GM10248 (cell line): ENCODE measurements around the gene MRPL27.
"Not testable (repeated sequence)": the region's sequence is repeated elsewhere in the genome, so short reads cannot be mapped to it uniquely, and the experiment has no call there.

Experiments used
- CTCF ChIA-PET: fragments of 300-600 bp; sonication (Branson Sonifier 250); formaldehyde crosslinking; extraction: SDS; loops from one replicate; lab custom pipeline; 2021; ENCODE audit warnings: antibody characterized with exemption; lab: Yijun Ruan, JAX
- POLR2A ChIA-PET: fragments of 350-650 bp; sonication (Branson Sonifier 250); formaldehyde crosslinking; extraction: SDS; loops from one replicate; lab custom pipeline; 2020; ENCODE audit warnings: antibody characterized with exemption; lab: Yijun Ruan, JAX
- DNase-seq: peaks from one replicate; pipeline ENCODE4 v3.0.0; 2012; ENCODE audit errors: extremely low spot score
- TF ChIP-seq, protein P1 (sequence below): IDR thresholded peaks from 2 replicates; pipeline ENCODE4 v1.5.1; 2012; ENCODE audit warnings: mild to moderate bottlenecking, low read depth; ENCODE audit errors: extremely low read depth, missing control alignments, control extremely low read depth

MRPL27 gene

DNA sequence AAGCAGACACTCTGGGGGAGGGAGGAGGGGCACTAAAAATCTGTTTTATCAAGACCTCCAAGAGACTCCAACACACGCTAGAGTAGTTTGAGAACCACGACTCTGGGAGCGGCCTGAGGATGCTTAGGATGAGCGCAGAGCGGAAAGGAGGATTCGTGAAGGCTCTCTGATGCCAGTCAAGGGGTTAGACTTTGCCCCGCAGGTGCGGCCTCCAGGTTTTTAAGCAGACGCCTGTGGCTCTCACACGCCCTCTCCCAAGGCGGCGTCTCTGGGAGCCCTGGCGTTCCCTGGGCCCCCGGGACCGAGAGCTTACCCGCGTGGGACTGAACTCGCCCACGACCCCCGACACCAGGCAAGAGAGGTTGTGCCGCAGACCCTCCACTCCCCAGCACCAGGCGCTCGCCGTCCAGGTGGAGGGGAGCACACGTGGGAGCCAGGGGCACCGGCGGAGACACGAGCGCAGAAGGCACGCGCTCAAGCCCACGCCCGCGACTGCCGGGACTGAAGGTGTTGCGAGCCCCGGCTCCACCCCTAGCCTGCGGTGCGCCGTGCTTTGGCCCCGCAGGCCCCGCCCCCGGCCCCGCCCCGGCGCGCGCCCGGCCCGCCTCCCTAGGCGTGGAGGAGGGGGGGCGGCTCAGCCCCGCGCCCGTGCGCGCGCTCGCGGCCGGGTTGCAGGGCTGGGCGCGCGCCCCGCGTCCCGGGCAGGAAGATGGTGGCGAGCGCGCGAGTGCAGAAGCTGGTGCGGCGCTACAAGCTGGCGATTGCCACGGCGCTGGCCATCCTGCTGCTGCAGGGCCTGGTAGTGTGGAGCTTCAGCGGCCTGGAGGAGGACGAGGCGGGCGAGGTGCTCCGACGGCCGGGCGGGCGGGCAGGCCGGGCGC lies 27.3 kb downstream of the MRPL27 start, which contains the start of gene XYLT2:
Gene XYLT2, plus strand, starts transcription at position 695 of the 881 bp plus-strand sequence. Its CDS starts 15 bp downstream, at position 710.
- POLR2A ChIA-PET: no interaction called here
- TF ChIP-seq, protein P1, sequence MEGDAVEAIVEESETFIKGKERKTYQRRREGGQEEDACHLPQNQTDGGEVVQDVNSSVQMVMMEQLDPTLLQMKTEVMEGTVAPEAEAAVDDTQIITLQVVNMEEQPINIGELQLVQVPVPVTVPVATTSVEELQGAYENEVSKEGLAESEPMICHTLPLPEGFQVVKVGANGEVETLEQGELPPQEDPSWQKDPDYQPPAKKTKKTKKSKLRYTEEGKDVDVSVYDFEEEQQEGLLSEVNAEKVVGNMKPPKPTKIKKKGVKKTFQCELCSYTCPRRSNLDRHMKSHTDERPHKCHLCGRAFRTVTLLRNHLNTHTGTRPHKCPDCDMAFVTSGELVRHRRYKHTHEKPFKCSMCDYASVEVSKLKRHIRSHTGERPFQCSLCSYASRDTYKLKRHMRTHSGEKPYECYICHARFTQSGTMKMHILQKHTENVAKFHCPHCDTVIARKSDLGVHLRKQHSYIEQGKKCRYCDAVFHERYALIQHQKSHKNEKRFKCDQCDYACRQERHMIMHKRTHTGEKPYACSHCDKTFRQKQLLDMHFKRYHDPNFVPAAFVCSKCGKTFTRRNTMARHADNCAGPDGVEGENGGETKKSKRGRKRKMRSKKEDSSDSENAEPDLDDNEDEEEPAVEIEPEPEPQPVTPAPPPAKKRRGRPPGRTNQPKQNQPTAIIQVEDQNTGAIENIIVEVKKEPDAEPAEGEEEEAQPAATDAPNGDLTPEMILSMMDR: no peak
- peak; percentile 99 for DNase-seq
- CTCF ChIA-PET: interaction anchor here (0.9 to 5.5 kb wide), 8 partner anchors 11 to 176 kb away, joined by 3 to 42 read pairs (median 4); partner anchors contain the start of gene LRRC59

DNA sequence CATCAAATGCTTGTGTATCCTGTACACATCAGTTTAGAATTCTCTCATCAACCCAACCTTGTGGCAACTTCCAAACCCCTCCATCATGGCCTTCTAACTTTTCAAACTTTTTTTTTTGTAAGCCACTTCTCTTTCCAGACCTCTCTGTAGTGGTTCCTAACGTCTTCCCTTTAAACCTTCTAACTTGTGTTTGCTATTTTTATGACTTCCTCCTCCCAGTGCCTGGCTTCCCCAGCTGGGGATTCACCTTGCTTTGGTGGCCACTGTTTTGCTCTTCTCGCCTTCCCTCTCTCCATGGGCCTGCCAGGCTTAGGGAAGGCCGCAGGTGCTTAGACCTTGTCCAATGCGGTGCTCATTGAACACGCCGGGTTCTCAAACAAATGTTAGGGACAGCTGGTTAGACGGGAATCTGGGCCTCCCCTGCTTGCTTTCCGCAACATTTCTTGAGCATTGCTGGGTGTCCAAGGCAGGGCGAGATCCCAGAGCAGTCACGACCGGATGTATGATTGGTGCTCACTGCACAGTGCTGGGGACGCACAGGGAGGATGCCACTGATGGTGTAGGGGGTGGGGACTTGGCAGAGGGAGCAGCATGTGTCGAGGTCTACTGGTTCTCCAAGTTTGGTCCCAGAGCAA lies 28.1 kb downstream of the MRPL27 start:
- CTCF ChIA-PET: interaction anchor here (0.6 to 5.5 kb wide), 6 partner anchors 15 to 144 kb away, joined by 3 to 42 read pairs (median 4); no protein-coding TSS in a partner anchor
- TF ChIP-seq, protein P1: no peak
- DNase-seq: no peak
- POLR2A ChIA-PET: no interaction called here

DNA sequence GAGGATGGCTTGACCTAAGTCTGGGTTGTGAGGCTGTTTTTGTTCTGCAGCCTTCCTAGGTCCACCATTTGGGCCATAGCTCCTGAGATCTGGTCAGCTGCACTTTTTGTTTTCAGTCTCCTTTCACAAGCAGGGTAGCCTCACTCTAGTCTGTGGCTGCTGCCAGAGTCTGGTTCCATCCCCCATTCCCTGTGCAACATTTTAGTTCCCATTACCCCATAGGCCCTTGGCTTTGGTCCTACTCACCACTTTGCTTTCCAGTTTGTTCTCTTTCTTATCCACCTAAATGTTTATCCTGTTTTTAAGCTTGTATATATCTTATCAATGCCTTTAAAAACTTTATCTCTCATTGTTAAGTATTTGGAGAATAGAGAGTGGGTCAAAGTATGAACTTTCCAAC lies 33.6 kb downstream of the MRPL27 start:
- CTCF ChIA-PET: interaction anchor here (0.6 to 1.2 kb wide), 2 partner anchors 170 to 597 kb away, joined by 3 to 4 read pairs; no protein-coding TSS in a partner anchor
- TF ChIP-seq, protein P1: no peak
- POLR2A ChIA-PET: no interaction called here

DNA sequence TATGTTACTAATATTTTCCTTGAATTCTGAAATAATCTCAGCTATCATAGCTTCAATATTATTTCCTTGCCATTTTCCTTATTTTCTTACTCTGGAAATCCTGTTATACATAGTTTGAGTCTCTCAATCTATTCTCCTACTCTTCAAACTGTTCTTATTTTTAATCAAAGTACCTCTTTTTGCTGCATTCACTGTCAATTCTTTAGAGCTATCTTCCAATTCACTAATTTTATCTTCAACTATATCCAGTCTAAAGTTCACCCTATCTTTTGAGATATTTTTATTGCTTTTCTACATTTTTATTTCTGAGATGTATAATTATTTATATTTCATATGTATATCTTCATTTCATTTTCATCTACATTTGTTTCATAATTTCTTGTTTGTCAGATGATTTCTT lies 34.3 kb downstream of the MRPL27 start:
- DNase-seq: no peak
- POLR2A ChIA-PET: no interaction called here
- CTCF ChIA-PET: interaction anchor here (0.9 kb wide), 2 partner anchors 41 to 141 kb away, joined by 3 to 4 read pairs; partner anchors contain the start of gene RSAD1
- TF ChIP-seq, protein P1: no peak

More for the DNA sequence above, 33.6 kb downstream of the MRPL27 start:
- no peak for DNase-seq

DNA sequence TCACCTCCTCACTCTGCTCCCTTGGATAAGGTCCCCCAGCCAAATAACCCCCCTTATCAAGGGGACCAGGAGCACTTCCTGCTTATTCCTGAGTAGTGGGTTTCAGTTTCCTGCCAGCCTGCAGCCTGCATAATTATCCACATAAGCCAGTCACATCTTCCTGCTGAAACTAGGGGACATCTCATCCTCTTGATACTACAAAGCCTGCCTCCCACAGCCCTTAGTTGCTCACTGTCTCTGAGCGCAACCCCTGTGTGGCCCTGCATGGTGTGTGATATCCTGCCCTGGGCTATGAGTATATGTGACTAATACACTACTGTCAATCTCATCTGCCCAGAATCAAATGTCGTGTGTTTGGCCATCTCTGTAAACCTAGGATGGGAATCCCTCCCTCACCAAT lies 35.0 kb downstream of the MRPL27 start:
- TF ChIP-seq, protein P1: no peak
- POLR2A ChIA-PET: no interaction called here
- CTCF ChIA-PET: interaction anchor here (0.9 to 3.9 kb wide), 3 partner anchors 20 to 141 kb away, joined by 3 to 14 read pairs (median 4); partner anchors contain the start of gene RSAD1
- DNase-seq: no peak

DNA sequence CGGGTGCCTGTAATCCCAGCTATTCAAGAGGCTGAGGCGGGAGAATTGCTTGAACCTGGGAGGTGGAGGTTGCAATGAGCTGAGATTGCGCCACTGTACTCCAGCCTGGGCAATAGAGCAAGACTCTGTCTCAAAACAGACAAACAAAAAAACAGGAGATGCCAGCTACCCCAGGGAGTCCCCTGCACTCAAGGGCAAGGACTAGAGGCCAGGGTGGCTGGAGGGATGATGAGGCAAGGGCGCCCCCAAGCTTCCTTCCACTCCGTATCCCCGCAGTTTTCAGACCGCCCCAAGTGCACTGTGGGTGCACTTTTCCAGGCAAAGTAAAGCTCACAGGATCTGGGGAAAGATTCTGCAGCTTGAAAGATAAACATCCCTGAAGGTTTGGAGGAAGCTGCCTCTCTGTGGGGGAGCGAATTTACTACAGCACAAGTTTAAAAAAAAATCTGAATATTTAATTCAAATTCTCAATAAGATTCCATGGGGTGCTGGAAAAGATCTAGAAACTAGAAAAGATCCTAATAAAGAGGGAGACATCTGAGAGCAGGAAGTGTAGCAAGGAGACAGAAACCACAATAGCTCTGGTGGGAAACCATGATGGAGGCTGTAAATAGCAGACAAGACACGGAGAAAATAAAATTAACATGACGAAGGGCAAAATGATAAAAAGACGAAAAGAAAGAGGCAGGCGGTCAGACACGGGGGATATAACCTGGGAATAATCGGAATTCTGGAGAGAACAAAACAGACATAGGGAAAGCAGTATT lies 39.5 kb downstream of the MRPL27 start:
- DNase-seq, POLR2A ChIA-PET: not testable (repeated sequence)
- TF ChIP-seq, protein P1: peak; percentile 23
- CTCF ChIA-PET: interaction anchor here (0.7 to 2.2 kb wide), 5 partner anchors 11 to 171 kb away, joined by 3 to 13 read pairs (median 4); partner anchors contain the start of gene COL1A1
